GM20431 (cell line): ENCODE measurements around the gene CFAP70.
"Not testable (repeated sequence)": the region's sequence is repeated elsewhere in the genome, so short reads cannot be mapped to it uniquely, and the experiment has no call there.

Experiments
- in situ Hi-C: fragments of 300-500 bp; cut with MseI, MboI; formaldehyde crosslinking; loops from one replicate; pipeline ENCODE4 v1.15.0; 2020; ENCODE audit warnings: low sequenced_read_pairs; ENCODE audit not compliant: unreplicated experiment

Gene CFAP70

GRCh38 chr10:73344269-73344668 lies 14.4 kb downstream of the CFAP70 start:
- in situ Hi-C loops, result no loop called here

GRCh38 chr10:73340121-73340520 lies 18.5 kb downstream of the CFAP70 start:
- in situ Hi-C loops, result no loop called here

DNA sequence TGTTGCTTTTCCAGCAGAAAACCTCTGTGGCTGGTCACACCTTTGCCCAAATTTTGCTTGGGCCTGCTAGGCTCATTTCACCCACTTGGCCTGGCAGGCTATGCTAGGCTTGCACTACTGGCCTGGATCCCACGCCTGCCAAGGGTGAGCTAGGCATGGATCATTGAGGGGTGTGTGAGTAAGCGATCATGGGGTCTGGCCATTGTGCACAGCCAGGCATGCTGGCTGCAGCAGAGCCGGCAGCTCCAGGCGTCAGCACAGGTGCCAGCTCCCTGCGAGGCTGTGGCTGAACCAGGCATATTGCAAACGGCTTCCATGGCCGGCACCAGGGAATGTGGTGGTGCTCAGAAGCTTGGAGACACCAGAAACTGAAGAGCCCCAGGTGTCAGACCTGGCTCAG lies 19.2 kb downstream of the CFAP70 start:
- in situ Hi-C loops, result no loop called here

GRCh38 chr10:73338801-73339368 lies 19.8 kb downstream of the CFAP70 start:
- in situ Hi-C loops, result no loop called here

GRCh38 chr10:73333202-73333601 lies 25.5 kb downstream of the CFAP70 start:
- in situ Hi-C loops, result no loop called here

DNA sequence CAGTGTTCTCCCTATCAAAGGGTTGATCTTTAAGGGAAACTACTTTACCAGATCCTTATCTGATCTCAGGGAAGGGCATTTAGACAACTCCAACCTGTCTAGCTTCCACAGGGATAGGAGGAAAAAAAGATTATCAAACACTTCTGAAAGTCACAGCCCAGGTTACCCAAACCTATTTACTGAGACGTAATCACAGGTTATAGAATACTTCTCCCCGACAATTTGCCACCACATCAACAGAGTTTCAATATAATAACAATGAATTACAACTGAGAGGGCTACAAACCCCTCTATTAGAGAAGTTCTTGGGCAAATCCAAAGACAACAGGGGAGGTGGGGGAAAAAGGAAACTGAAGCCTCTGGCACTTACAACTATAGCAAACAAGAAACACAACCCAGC lies 26.3 kb downstream of the CFAP70 start:
- in situ Hi-C loops, result no loop called here

DNA sequence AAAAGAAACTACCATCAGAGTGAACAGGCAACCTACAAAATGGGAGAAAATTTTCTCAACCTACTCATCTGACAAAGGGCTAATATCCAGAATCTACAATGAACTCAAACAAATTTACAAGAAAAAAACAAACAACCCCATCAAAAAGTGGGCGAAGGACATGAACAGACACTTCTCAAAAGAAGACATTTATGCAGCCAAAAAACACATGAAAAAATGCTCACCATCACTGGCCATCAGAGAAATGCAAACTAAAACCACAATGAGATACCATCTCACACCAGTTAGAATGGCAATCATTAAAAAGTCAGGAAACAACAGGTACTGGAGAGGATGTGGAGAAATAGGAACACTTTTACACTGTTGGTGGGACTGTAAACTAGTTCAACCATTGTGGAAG lies 30.1 kb downstream of the CFAP70 start:
- in situ Hi-C loops, result not testable (repeated sequence)

DNA sequence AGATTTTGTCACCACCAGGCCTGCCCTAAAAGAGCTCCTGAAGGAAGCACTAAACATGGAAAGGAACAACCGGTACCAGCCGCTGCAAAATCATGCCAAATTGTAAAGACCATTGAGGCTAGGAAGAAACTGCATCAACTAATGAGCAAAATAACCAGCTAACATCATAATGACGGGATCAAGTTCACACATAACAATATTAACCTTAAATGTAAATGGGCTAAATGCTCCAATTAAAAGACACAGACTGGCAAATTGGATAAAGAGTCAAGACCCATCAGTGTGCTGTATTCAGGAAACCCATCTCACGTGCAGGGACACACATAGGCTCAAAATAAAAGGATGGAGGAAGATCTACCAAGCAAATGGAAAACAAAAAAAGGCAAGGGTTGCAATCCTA lies 33.4 kb downstream of the CFAP70 start:
- in situ Hi-C loops, result not testable (repeated sequence)

GRCh38 chr10:73323582-73323981 lies 35.1 kb downstream of the CFAP70 start:
- in situ Hi-C loops, result not testable (repeated sequence)

DNA sequence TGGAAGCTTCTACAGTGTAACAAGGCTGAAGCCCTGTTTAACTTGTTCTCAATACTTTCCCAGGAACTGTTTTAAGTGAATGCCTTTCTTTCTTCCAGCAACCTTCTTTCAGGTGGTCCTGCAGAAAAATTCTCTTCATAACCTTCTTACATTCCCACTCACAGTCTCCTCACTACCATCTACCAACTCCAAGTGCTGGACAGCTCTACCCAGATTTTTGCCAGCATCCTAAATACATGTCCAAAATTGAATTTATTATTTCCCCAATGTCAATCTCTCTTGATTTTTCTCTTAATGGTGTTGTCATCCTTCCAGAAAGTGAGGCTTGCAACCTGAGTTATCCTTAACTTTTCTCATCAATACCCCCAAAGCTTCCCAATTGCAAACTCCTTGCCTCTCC lies 48.2 kb downstream of the CFAP70 start:
- in situ Hi-C loops, result no loop called here

DNA sequence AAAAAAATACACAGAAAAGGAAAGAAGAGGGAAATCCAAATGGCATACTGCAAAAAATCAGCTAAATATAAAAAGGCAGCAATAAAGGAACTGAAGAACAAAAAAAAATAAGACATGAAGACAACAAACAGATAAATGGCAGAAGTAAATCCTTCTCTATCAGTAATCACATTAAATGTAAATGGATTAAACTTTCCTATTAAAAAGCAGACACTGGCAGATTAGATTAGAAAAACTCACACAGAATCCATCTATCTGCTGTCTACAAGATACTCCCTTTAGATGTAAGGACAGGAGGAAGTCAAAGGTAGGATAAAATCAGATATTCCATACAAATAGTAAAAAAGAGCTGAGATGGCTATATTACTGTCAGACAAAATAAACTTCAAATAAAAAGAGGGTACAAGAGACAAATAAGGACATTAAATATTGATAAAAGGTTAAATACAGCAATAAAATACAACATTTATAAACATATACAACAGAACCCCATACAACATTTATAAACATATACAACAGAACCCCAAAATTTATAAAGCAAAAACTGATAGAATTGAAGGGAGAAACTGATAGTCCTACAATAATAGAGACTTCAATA lies 51.4 kb downstream of the CFAP70 start:
- in situ Hi-C loops, result no loop called here

DNA sequence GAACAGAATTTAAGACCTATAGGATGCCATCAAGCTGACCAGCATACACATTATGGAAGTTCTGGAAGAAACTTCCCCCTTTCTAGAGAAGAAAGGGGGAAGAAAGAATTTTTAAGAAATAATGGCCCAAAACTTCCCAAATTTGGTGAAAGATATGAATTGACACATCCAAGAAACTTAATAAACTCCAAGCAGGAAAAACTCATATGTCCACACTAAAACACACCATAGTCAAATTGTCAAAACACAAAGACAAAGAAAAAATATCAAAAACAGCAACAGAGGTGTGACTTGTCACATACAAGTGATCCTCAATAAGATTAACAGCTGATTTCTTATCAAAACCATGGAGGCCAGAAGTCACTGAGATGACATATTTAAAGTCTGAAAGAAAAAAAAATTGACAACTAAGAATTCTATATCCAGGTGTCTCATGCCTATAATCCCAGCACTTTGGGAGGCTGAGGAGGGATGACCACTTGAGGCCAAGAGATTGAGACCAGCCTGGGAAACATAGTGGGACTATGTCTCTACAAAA lies 52.4 kb downstream of the CFAP70 start:
- in situ Hi-C loops, result no loop called here

- in situ Hi-C loops, result no loop called here
Measured at GRCh38 chr10:73296946-73297345, 61.7 kb downstream of the CFAP70 start.

- in situ Hi-C loops, result no loop called here
Measured at GRCh38 chr10:73293461-73293860, 65.2 kb downstream of the CFAP70 start.

DNA sequence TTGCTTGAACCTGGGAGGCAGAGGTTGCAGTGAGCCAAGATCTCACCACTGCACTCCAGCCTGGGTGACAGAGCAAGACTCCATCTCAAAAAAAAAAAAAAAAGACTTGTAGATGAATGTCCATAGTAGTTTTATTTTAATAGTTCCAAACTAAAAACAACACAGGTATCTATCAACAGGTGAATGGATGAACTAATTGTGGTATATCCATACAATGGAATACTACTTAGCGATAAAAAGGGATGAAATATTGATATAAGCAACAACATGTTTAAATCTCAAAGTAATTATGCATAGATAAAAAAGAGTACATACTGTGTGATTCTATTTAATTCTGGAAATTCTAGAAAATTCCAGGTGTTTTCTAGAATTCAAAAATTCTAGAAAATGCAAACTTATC lies 68.7 kb downstream of the CFAP70 start:
- in situ Hi-C loops, result no loop called here

DNA sequence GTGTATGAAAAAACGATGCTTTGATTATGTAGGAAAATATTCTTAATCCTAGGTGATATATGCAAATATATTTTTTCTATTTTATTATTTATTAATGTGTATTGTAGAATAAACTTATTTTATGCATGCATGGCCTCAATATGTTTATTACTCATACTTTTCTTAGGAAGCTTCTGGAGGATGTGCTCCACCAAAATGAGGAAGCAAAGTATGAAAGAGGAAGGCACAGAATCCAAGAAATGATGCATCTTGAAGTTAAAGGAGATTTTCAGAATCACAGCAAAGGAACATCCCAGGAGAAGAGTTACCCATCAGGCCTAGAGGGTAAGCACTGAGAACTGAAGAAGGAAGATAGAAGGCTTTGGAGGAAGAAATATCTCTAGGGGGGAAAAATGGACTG lies 71.2 kb downstream of the CFAP70 start:
- in situ Hi-C loops, result no loop called here

- in situ Hi-C loops, result no loop called here
Measured at GRCh38 chr10:73281097-73281496, 77.6 kb downstream of the CFAP70 start.

GRCh38 chr10:73264423-73264822 lies 94.2 kb downstream of the CFAP70 start:
- in situ Hi-C loops, result no loop called here

DNA sequence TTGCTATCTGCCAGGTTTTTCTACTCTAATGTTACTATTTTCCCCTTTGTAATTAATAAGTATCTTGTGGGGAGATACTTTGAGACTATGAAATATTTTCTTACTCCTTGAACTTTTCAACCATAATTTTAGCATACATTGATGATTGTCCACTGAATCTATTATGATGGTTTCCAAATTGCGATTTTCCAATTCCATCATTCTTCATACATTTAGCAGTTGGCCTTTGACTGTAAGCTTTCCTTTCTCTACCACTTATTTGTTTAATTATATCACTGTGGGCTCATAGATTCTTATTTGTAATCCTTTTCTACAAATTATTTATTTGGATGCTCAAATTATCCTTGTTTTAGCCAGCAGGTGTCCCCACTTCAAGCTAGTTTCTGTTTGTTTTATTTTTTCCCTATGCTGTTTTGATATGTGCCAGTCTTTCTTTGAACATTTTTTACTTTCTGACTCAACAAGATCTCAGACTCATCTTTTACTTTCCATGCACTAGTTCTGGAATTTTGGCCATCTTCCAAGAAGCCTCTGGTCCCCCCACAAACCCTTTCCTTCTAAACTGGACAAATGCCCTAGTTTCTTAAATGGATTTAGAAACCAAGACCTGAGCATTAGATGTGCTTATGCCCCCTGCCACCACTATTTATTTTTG lies 94.8 kb downstream of the CFAP70 start:
- in situ Hi-C loops, result no loop called here

GRCh38 chr10:73262880-73263555 lies 95.6 kb downstream of the CFAP70 start:
- in situ Hi-C loops, result no loop called here

- in situ Hi-C loops, result no loop called here
Measured at GRCh38 chr10:73262105-73262730, 96.4 kb downstream of the CFAP70 start.
